ENCODE results near the gene ZNF441. TPM values are rescaled to one million over a fixed set of nuclear protein-coding genes. Genes with fewer than 3 reads are reported as not detected.

Gene ZNF441
- polyA plus RNA-seq, 3 donors = 0.48 to 1.0 (median 0.95) TPM

- Mint-ChIP-seq H3K4me3 (no peak overlapping the region), H3K4me1 (no peaks in the 10 kb centered on the region), H3K27ac (no peak overlapping the region), H3K36me3 (peaks cover 54 to 68% of the 10 kb centered on the region in 2 donors), H3K27me3 (ENCODE audit: low read depth in 3 of 3) (no peaks in the 10 kb centered on the region), H3K9me3 (peaks cover 45 to 94% (median 92%) of the 10 kb centered on the region in 7 donors)
- peaks cover 6% of the 10 kb centered on the region for H3K79me2 ChIP-seq (ENCODE audit: insufficient read depth, low read length)
- intact Hi-C loops (cut with micrococcal nuclease) = no loop called here
- no peak for TF ChIP-seq CTCF (IDR thresholded peaks at IDR 0.05)
- H3K27me3 ChIP-seq (ENCODE audit: control insufficient read depth in 2 of 2, insufficient read depth in 2 of 2, low read length in 2 of 2) = no peaks in the 10 kb centered on the region
- DNase-seq = no peak
- no peak overlapping the region for H3K4me2 ChIP-seq (replicated peaks; ENCODE audit: extremely low read depth, low read length, poor library complexity, severe bottlenecking)
- H3K9ac ChIP-seq (ENCODE audit: insufficient read depth, low read length, poor library complexity, severe bottlenecking) = no peak overlapping the region
- no peaks in the 10 kb centered on the region for H4K20me1 ChIP-seq (ENCODE audit: insufficient read depth, low read length)
- H3K4me3 ChIP-seq (replicated peaks in 1 of 3; ENCODE audit: low read depth in 2 of 3, low read length in 3 of 3) = peak overlapping the region in 1 of 3 experiments; percentile 35
- peaks cover 30 to 73% of the 10 kb centered on the region in 2 donors for H3K36me3 ChIP-seq (replicated peaks in 1 of 2; ENCODE audit: control insufficient read depth in 1 of 2, insufficient read depth in 2 of 2, low read length in 2 of 2)
- no peak overlapping the region for H3K27ac ChIP-seq (ENCODE audit: low read depth in 1 of 2, low read length in 2 of 2)
- H3K4me1 ChIP-seq (ENCODE audit: control insufficient read depth in 1 of 2, insufficient read depth in 2 of 2, low read length in 2 of 2) = no peaks in the 10 kb centered on the region
- H2AFZ ChIP-seq (ENCODE audit: insufficient read depth, low read depth, low read length, poor library complexity, severe bottlenecking) = no peak overlapping the region
- H3K9me3 ChIP-seq (replicated peaks in 1 of 2; ENCODE audit: control insufficient read depth in 1 of 2, insufficient read depth in 1 of 2, low read length in 2 of 2) = peaks cover 73 to 98% of the 10 kb centered on the region in 2 donors
- WGBS (ENCODE audit: insufficient coverage) = 92% methylated on average over 2 of the region's 8 CpGs
These were observed 65.6 kb downstream of the ZNF441 start for GRCh38 chr19:11832253-11832912.

DNA sequence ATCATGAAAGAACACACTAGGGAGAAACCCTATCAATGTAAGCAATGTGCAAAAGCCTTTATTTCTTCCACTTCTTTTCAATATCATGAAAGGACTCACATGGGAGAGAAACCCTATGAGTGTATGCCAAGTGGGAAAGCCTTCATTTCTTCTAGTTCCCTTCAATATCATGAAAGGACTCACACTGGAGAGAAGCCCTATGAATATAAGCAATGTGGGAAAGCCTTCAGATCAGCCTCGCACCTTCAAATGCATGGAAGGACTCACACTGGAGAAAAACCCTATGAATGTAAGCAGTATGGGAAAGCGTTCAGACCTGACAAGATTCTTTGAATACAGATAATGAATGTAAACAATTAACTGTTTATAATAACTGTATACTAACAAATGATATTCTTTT is 66.7 kb downstream of the ZNF441 start:
- Histone ChIP-seq H3K9me3 (replicated peaks in 1 of 2; ENCODE audit: control insufficient read depth in 1 of 2, insufficient read depth in 1 of 2, low read length in 2 of 2) (peaks cover 72 to 96% of the 10 kb centered on the region in 2 donors), H3K36me3 (replicated peaks in 1 of 2; ENCODE audit: control insufficient read depth in 1 of 2, insufficient read depth in 2 of 2, low read length in 2 of 2) (peaks cover 30 to 61% of the 10 kb centered on the region in 2 donors), H3K4me3 (replicated peaks in 1 of 3; ENCODE audit: low read depth in 2 of 3, low read length in 3 of 3) (peak overlapping the region in 1 of 3 experiments; percentile 39), H4K20me1 (ENCODE audit: insufficient read depth, low read length) (no peaks in the 10 kb centered on the region), H3K4me1 (ENCODE audit: control insufficient read depth in 1 of 2, insufficient read depth in 2 of 2, low read length in 2 of 2) (no peaks in the 10 kb centered on the region), H3K79me2 (ENCODE audit: insufficient read depth, low read length) (no peaks in the 10 kb centered on the region), H3K4me2 (replicated peaks; ENCODE audit: extremely low read depth, low read length, poor library complexity, severe bottlenecking) (no peak overlapping the region), H2AFZ (ENCODE audit: insufficient read depth, low read depth, low read length, poor library complexity, severe bottlenecking) (no peak overlapping the region), H3K9ac (ENCODE audit: insufficient read depth, low read length, poor library complexity, severe bottlenecking) (no peak overlapping the region), H3K27me3 (ENCODE audit: control insufficient read depth in 2 of 2, insufficient read depth in 2 of 2, low read length in 2 of 2) (no peaks in the 10 kb centered on the region), H3K27ac (ENCODE audit: low read depth in 1 of 2, low read length in 2 of 2) (no peak overlapping the region)
- Mint-ChIP-seq H3K4me1 (no peaks in the 10 kb centered on the region), H3K36me3 (peaks cover 43 to 57% of the 10 kb centered on the region in 2 donors), H3K9me3 (peaks cover 42 to 93% (median 89%) of the 10 kb centered on the region in 7 donors), H3K27ac (no peak overlapping the region), H3K27me3 (ENCODE audit: low read depth in 3 of 3) (no peaks in the 10 kb centered on the region), H3K4me3 (no peak overlapping the region)
- TF ChIP-seq CTCF (IDR thresholded peaks at IDR 0.05) = no peak
- intact Hi-C loops (cut with micrococcal nuclease) = no loop called here
- DNase-seq = no peak
- WGBS (ENCODE audit: insufficient coverage) = no CpG with 5 or more reads among the region's 2 CpGs

Other genes starting within 250 kb of the ZNF441 start
- gene ECSIT, start 237.9 kb upstream of the ZNF441 start, polyA plus RNA-seq = 10 to 100 TPM; 26.4 to 31.6 (median 28.3) TPM
- not detected for gene CNN1, start 228.1 kb upstream of the ZNF441 start, polyA plus RNA-seq
- 10 to 100 TPM; 48.5 to 95.5 (median 77.5) TPM for gene ELOF1, start 207.8 kb upstream of the ZNF441 start, polyA plus RNA-seq
- gene ACP5, start 189.4 kb upstream of the ZNF441 start, polyA plus RNA-seq = 10 to 100 TPM; 20.1 to 58.2 (median 31.2) TPM
- 1 to 10 TPM; 1.7 to 3.7 (median 3.4) TPM for gene ZNF627, start 169.5 kb upstream of the ZNF441 start, polyA plus RNA-seq
- under 1 TPM; 0.48 to 0.85 (median 0.67) TPM for gene ZNF823, start 28.1 kb upstream of the ZNF441 start, polyA plus RNA-seq
- gene ZNF491, start 31.5 kb downstream of the ZNF441 start, polyA plus RNA-seq = under 1 TPM in 2 of 3 donors, not detected in 1; 0.27 to 0.92 TPM
- 1 to 10 TPM; 2.4 to 4.1 (median 3.4) TPM for gene ZNF440, start 47.3 kb downstream of the ZNF441 start, polyA plus RNA-seq
- 1 to 10 TPM in 1 of 3 donors, under 1 TPM in 2; 0.31 to 2.1 (median 0.82) TPM for gene ZNF439, start 81.7 kb downstream of the ZNF441 start, polyA plus RNA-seq
- 1 to 10 TPM in 2 of 3 donors, under 1 TPM in 1; 0.98 to 1.7 (median 1.1) TPM for gene ZNF69, start 120.8 kb downstream of the ZNF441 start, polyA plus RNA-seq
- gene ZNF700, start 158.1 kb downstream of the ZNF441 start, polyA plus RNA-seq = 10 to 100 TPM in 1 of 3 donors, 1 to 10 TPM in 2; 1.1 to 18.3 (median 1.2) TPM
- gene ZNF763, start 198.0 kb downstream of the ZNF441 start, polyA plus RNA-seq = 1 to 10 TPM; 1.3 to 2.6 (median 1.7) TPM

Data from CD14-positive monocyte (primary cell).